GM12864 (cell line): Measurements from ENCODE around the gene GRIP1.

Experiments used
- DNase-seq: peaks from one replicate; pipeline ENCODE4 v3.0.0-alpha.2; 2011; ENCODE audit warnings: low read depth
- H3K4me3 ChIP-seq: 2 replicates; pipeline ENCODE4 v1.5.1; 2011; ENCODE audit warnings: mild to moderate bottlenecking, low read depth, low read length, control low read depth
- CTCF ChIP-seq: IDR thresholded peaks from 2 replicates; pipeline ENCODE4 v1.5.1; 2011; ENCODE audit warnings: low read depth, mild to moderate bottlenecking, moderate library complexity, low read length, control low read depth, inconsistent platforms; ENCODE audit errors: missing control alignments

The GRIP1 gene

GRCh38 chr12:66571361-66571915 lies 107.4 kb downstream of the GRIP1 start:
- no peak overlapping the region for H3K4me3 ChIP-seq
- TF ChIP-seq CTCF, result no peak
- DNase-seq, result no peak

- no peak for TF ChIP-seq CTCF
- no peak for DNase-seq
- no peak overlapping the region for H3K4me3 ChIP-seq
Observed at GRCh38 chr12:66563220-66563619, 115.7 kb downstream of the GRIP1 start.

DNA sequence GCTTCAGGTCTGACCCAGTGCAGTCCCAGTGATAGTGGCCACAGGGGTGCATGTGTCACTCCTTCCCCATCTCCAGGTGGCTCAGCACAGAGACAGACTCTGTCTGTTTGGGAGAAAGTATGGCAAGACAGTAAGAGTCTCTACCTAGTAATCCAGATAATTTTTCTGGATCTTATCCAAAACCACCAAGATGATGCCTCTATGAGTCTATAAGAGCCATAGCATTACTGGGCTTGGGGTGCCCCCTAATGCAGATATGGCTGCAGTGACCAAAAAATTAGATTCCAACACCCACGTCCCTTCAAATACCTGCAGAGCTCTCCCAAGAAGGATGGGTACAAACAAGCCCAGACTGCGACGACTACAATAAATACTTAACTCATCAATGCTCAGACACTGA lies 123.8 kb downstream of the GRIP1 start:
- no peak for TF ChIP-seq CTCF
- H3K4me3 ChIP-seq, result no peak overlapping the region
- no peak for DNase-seq

DNA sequence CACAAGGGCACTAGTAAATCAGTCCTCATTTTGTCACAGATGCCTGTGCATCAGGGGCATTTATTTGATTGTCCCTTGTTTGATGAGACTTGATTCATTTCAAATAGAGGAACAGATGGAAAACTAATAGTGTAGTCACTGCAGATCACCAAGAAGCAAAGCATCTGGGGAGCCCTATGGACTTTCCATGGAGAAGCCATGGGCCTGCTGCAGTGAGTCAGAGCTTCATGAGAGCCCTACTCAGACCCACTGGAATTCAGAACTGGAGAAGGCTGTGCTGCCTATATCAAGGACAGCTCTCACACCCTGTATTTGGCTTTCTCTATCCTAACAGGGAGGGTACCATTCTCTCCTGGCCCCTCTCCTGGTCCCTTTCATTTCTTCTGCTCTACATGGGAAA lies 126.2 kb downstream of the GRIP1 start:
- no peak for TF ChIP-seq CTCF
- DNase-seq, result no peak
- no peak overlapping the region for H3K4me3 ChIP-seq

- TF ChIP-seq CTCF, result no peak
- DNase-seq, result no peak
- H3K4me3 ChIP-seq, result no peak overlapping the region
Observed at GRCh38 chr12:66550626-66551025, 128.2 kb downstream of the GRIP1 start.

- no peak for DNase-seq
- no peak for TF ChIP-seq CTCF
- no peak overlapping the region for H3K4me3 ChIP-seq
Observed at GRCh38 chr12:66549050-66549389, 129.9 kb downstream of the GRIP1 start.

GRCh38 chr12:66548338-66549049 lies 130.4 kb downstream of the GRIP1 start:
- no peak overlapping the region for H3K4me3 ChIP-seq
- DNase-seq, result no peak
- TF ChIP-seq CTCF, result peak; percentile 55
